Ascending aorta (tissue), 2 donors: ENCODE data around the gene AP2B1. TPM values are rescaled to one million over a fixed set of nuclear protein-coding genes. Genes with fewer than 3 reads are reported as not detected.

Experiments used
- DNase-seq, 2 donors: peaks; one replicate each; pipeline ENCODE4 v3.0.0-alpha.2; 2019; ENCODE audit warnings: low spot score in 2 of 2
- H3K27ac ChIP-seq, 2 donors: fragments of 200-600 bp; sonication (generic); one replicate each; pipeline ENCODE4 v1.5.1; 2016 to 2017; ENCODE audit warnings: mild to moderate bottlenecking in 1 of 2
- H3K27me3 ChIP-seq: fragments of 200-600 bp; sonication (generic); one replicate; pipeline ENCODE4 v1.5.1; 2017
- H3K36me3 ChIP-seq, 2 donors: fragments of 200-600 bp; sonication (generic); one replicate each; pipeline ENCODE4 v1.5.1; 2016
- H3K4me1 ChIP-seq, 2 donors: fragments of 200-600 bp; sonication (generic); one replicate each; pipeline ENCODE4 v1.5.1; 2016 to 2017; ENCODE audit warnings: mild to moderate bottlenecking in 1 of 2
- H3K4me3 ChIP-seq, 2 donors: fragments of 200-600 bp; sonication (generic); one replicate each; pipeline ENCODE4 v1.5.1; 2016 to 2017; ENCODE audit warnings: mild to moderate bottlenecking in 1 of 2
- H3K9me3 ChIP-seq, 2 donors: fragments of 200-600 bp; sonication (generic); one replicate each; pipeline ENCODE4 v1.5.1; 2016
- CTCF ChIP-seq, 3 experiments: fragments of 200-600 bp in 2 of 3; fragments of 450-650 bp in 1 of 3; sonication (generic) in 2 of 3; IDR thresholded peaks; one replicate each; pipeline ENCODE4 v1.5.1; 2016 to 2019; ENCODE audit warnings: antibody characterized with exemption in 3 of 3, mild to moderate bottlenecking in 1 of 3, moderate library complexity in 1 of 3
- intact Hi-C: fragments of 100-400 bp; cut with DNase I; formaldehyde crosslinking; loops from one replicate; pipeline ENCODE4 v1.15.1; 2023
- total RNA-seq: library from RNA; depleted of rRNA; stranded (reverse); fragments of >200 nt; gene quantifications from one replicate; pipeline ENCODE4 v1.1.0, GENCODE V29; 2016

AP2B1 gene
- total RNA-seq, 1 donor from 2014 or later: 59.5 TPM

- DNase-seq: no peak
- H3K9me3 ChIP-seq: no peaks in the 10 kb centered on the region
- H3K4me1 ChIP-seq: peaks cover 0 to 10% of the 10 kb centered on the region in 2 donors
- H3K27me3 ChIP-seq: no peaks in the 10 kb centered on the region
- intact Hi-C loops: no loop called here
- TF ChIP-seq CTCF (IDR thresholded peaks at IDR 0.05): no peak
- H3K36me3 ChIP-seq: peaks cover 25 to 38% of the 10 kb centered on the region in 2 donors
- H3K4me3 ChIP-seq: no peak overlapping the region
- H3K27ac ChIP-seq: no peak overlapping the region
Measured at GRCh38 chr17:35726953-35727460, 139.9 kb downstream of the AP2B1 start.

- TF ChIP-seq CTCF (IDR thresholded peaks at IDR 0.05): no peak
- H3K27ac ChIP-seq: no peak overlapping the region
- H3K4me3 ChIP-seq: no peak overlapping the region
- H3K9me3 ChIP-seq: no peaks in the 10 kb centered on the region
- H3K36me3 ChIP-seq: peaks cover 23 to 35% of the 10 kb centered on the region in 2 donors
- DNase-seq: no peak
- H3K4me1 ChIP-seq: peaks cover 0 to 13% of the 10 kb centered on the region in 2 donors
- H3K27me3 ChIP-seq: no peaks in the 10 kb centered on the region
- intact Hi-C loops: no loop called here
Measured at GRCh38 chr17:35727635-35728034, 140.5 kb downstream of the AP2B1 start.

GRCh38 chr17:35728551-35728950, 141.4 kb downstream of the AP2B1 start:
- intact Hi-C loops: no loop called here
- H3K27ac ChIP-seq: no peak overlapping the region
- H3K4me1 ChIP-seq: peaks cover 0 to 14% of the 10 kb centered on the region in 2 donors
- no peaks in the 10 kb centered on the region for H3K9me3 ChIP-seq
- no peak overlapping the region for H3K4me3 ChIP-seq
- peaks cover 16 to 25% of the 10 kb centered on the region in 2 donors for H3K36me3 ChIP-seq
- H3K27me3 ChIP-seq: no peaks in the 10 kb centered on the region
- no peak for DNase-seq
- TF ChIP-seq CTCF (IDR thresholded peaks at IDR 0.05): no peak

- Histone ChIP-seq H3K9me3 (no peaks in the 10 kb centered on the region), H3K36me3 (peaks cover 7 to 17% of the 10 kb centered on the region in 2 donors), H3K4me3 (no peak overlapping the region), H3K27me3 (no peaks in the 10 kb centered on the region), H3K4me1 (peaks cover 0 to 14% of the 10 kb centered on the region in 2 donors), H3K27ac (no peak overlapping the region)
- no peak for TF ChIP-seq CTCF (IDR thresholded peaks at IDR 0.05)
- intact Hi-C loops: no loop called here
- DNase-seq: no peak
Measured at GRCh38 chr17:35729405-35729833, 142.3 kb downstream of the AP2B1 start.

GRCh38 chr17:35730400-35731005, 143.4 kb downstream of the AP2B1 start:
- no peak for TF ChIP-seq CTCF (IDR thresholded peaks at IDR 0.05)
- Histone ChIP-seq H3K9me3 (no peaks in the 10 kb centered on the region), H3K4me1 (peaks cover 0 to 14% of the 10 kb centered on the region in 2 donors), H3K4me3 (no peak overlapping the region), H3K27ac (no peak overlapping the region), H3K36me3 (peaks cover 0 to 6% of the 10 kb centered on the region in 2 donors), H3K27me3 (no peaks in the 10 kb centered on the region)
- no peak for DNase-seq
- intact Hi-C loops: loop anchor here (5.0 kb wide), 2 partner anchors 33 to 48 kb away; no protein-coding TSS in a partner anchor
